Effector CD8-positive, alpha-beta T cell (primary cell): ENCODE data around the gene TMEM94.
"Not testable (repeated sequence)": the region's sequence is repeated elsewhere in the genome, so short reads cannot be mapped to it uniquely, and the experiment has no call there.

Experiments used
- DNase-seq: peaks from one replicate; lab custom pipeline; 2025; lab: John Stamatoyannopoulos, UW
- total RNA-seq, 4 experiments: gene quantifications; one replicate each; lab custom pipeline; 2026; lab: John Stamatoyannopoulos, UW

Gene TMEM94
- 71.9 to 136 (median 110) reads per million in 4 experiments for total RNA-seq

DNA sequence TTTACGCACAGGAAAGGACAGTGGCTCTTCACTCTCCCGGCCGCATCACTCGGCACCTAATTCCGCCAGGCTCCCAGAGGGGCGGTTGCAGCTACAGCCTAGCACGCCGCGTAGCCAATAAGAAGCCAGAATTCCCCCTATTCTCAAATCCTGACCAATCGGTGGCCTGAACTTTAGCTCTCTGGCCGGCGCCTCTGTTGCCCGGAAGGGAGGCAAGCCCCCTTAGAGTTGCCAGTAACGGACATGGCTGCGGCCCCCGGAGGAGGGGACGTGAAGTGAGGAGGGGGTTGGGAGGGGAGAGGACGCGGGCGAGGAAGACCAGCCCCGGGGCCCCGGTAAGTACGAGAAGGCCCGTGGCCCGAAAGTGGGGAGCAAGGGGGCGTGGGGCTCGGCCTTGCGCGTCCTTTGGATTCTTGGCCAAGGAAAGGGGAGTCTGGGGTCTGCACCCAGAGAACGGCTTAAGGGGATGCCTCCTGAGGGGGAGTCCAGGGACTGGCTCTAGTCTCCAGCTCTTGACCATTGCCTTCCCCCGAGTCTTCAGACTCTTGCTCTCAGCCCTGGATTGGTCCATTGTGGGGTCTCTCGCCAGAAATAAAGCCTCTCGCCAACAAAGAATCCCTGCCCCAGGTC is at the start of gene TMEM94:
TSS of gene TMEM94 (plus strand) at position 219 of the 630 bp plus-strand sequence. CDS start 15,271 bp downstream, outside the sequence.
- DNase-seq: peak; percentile 87

DNA sequence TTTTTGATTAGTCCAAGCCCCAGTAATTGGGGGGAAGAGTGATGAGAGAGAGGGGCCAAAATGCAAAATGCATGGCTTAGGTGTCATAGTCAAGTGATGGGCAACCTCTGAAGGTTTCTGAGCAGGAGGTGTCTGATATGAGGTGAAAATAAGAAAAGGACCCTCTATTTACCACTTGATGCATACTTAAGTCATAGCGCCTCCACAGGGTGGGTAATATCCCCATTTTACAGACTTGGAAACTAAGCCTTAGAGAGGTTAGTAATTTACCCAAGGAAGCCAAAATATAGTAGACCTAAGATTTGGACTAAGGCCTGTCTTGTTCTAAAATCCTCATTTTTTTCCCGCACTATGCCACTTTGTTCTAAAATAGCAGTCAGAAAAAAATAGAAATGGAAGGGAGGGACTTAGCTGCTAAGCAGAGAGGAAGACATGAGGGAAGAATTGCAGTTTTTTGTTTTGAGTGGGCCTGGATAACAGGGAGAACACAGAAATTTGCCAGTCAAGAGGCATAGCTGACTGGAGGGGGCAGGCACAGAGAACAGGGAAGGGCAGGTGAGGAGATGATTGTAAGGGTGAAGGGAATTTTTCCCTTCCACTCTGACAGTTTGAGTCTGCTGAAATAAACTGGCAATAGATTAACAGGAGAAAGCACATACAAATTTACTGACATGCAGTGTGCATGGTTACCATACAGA is 48.6 kb upstream of the TMEM94 start:
- no peak for DNase-seq

DNA sequence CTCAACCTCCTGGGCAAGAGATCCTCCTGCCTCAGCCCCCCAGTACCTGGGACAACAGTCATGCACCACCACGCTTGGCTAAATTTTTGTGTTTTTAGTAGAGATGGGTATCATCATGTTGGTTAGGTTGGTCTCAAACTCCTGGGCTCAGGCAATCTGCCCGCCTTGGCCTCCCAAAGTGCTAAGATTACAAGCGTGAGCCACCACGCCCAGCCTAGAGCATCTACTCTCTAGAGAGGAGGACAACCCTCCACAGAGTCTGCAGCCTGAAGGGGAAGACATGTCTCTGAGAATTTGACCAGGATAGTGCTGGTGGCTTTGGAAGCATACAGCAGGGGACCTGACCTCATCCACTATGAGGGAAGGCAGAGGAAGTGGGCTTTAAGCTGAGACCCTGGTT is 46.3 kb upstream of the TMEM94 start:
- no peak for DNase-seq

DNA sequence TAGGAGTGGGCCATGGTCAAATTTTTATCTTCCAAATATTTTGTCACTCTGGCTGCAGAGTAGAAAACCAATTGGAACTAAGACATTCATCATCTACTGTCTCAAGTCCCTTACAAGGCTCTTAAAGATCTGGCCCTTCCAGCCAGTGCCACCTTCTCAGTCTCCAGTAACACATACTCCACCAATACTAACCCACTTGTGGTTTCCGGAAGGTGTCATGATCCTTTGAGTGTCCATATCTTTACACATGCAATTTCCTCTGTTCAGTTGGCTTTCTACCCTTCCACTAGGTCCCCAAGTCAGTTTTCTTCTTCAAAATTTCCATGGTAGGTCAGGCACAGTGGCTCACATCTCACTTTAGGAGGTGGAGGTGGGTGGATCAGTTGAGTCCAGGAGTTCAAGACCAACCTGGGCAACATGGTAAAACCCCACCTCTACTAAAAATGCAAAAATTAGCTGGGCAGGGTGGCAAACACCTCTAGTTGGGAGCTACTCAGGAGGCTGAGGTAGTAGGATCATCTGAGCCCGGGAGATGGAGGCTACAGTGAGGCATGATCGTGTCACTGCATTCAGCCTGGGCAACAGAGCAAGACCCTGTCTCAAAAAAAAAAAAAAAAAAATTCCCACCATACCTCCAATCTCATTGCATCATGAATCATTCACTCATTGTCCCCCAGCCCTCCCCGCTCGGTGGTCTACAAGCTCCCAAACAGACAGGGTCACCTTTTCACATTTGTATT is 44.9 kb upstream of the TMEM94 start:
- no peak for DNase-seq

DNA sequence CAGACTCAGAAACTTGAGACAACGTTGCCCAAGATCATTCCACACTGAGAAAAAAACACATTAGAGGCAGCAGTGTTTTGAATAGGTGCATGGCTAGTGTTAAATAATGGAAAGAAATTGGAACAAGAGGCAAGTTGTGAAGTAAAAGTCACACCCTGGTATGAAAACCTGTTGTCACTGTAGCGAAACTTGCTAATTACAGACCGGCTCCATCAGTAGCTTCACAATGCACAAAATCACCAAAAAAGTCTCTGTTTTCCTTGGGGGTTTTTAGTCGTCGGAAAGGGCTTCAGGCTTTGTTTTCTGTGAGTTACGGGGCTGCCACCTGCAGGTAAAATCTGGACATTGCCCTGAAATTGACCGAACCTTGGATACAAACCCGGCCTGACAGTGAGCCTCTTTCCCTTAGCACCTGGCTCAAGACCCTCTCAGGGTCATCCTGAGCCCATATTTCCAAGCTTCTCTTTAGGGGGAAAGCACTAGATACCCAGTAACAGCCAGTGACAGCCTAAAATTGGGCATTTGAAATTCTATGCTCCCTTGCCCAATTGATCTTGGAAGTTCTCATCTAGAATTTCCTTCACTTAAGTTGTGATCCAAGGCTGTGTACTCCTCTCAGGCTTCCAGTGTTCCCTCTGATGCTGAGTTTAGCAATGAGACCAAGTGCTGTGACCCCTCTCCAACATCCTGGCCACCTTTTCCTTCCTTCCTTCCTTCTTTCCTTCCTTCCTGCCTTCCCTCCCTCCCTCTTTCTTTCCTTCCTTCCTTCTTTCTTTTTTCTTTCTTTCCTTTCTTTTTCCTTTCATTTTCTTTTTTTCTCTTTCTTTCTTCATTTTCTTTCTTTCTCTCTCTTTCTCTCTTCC is 43.7 kb upstream of the TMEM94 start:
- DNase-seq: peak; percentile 61

DNA sequence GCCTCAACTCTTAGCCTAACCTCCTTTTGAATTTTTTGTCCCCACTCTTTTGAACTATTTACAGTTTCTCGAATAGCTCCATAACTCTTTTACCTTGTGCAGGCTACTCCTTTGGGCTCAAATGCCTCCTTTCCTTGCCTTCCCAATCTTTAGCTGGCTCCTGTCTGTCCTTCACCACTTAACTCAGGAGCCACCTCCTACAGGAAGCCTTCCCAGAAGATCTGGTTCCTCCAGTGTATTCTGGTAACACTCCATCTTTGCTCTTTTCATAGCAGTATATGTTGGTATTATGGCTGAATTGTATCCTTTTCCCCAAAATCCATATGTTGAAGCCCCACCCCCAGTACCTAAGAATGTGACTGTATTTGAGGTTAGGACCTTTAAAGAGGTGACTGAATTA is 41.9 kb upstream of the TMEM94 start:
- no peak for DNase-seq

DNA sequence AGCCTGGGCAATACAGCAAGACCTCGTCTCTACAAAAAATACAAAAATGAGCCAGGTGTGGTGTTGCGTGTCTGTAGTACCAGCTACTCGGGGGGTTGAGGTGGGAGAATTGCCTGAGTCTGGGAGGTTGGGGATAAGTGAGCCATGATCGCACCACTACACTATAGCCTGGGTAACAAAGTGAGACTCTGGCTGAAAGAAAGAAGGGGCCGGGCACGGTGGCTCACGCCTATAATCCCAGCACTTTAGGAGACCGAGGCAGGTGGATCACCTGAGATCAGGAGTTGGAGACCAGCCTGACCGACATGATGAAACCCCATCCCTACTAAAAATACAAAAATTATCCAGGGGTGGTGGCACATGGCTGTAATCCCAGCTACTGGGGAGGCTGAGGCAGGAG is 40.4 kb upstream of the TMEM94 start:
- DNase-seq: no peak

DNA sequence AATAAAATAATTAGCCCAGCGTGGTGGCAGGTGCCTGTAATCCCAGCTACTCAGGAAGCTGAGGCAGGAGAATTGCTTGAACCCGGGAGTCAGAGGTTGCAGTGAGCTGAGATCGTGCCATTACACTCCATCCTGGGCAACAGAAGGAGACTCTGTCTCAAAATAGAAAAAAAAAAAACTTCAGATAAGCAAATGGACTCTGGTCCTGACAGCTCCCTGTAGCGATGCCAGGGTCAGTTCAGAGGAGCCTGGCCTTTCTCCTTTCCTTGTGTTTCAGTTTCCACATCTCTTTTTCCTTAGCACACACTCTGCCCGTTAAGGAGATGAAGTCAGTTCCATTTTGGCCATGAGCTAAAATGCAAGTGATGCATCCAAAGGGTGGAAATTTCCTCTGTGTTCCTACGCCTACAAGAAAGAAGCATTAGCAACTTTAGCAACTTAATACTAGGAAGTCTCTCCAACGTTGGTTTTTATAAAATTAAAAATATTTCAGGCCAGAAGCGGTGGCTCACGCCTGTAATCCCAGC is 39.3 kb upstream of the TMEM94 start:
- DNase-seq: no peak

DNA sequence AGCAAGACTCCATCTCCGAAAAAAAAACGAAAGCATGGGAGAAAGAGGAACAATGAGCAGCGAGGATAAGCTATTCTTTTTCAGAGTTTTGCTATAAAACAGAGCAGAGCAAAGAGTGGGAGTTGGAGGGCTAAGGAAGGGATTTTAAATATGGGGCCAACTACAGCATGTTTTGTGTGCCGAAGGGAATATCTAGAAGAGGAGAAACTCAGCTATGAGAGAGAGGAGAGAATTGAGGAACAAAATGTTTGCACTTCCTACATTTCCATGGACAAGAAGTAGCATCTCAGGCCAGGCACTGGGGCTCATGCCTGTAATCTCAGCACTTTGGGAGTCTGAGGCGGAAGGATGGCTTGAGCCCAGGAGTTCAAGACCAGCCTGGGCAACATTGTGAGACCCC is 37.9 kb upstream of the TMEM94 start:
- DNase-seq: no peak

DNA sequence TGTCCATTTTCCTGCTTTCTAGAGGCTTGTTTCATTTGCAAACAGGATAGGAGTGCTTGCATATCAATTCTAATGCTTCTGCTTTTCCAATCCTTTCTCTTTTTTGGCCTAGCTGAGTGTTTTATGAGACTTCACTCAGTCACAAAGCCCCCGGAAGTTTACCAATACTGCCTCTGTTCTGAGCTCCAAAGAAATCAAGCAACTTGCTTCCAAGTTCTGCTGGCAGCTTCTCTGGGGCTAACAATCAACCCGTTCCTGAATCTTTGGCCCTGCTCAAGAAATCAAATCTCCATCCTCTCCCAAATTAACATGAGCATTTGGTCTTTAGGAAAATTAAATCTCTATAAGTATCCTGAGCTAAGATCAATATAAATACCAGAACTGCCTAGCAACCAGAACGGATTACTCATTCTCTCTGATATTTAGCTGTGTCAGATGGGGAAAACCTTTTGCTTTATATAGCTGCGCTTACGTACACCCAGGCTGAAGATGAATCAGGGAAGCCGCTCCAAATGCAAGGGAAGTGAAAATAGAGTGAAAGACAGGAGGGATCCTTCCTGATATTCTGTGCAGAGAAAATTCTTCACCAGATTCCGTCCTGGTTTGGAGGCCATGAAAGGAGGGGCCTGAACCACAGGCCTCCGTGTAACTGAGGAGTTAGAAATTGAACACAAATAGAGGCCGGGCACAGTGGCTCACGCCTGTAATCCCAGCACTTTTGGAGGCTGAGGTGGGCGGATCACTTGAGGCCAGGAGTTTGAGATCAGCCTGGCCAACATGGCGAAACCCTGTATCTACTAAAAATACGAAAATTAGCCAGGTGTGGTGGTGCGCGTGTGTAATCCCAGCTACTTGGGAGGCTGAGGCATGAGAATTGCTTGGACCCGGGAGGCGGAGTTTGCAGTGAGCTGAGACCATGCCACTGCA is 27.6 kb upstream of the TMEM94 start:
- DNase-seq: no peak

DNA sequence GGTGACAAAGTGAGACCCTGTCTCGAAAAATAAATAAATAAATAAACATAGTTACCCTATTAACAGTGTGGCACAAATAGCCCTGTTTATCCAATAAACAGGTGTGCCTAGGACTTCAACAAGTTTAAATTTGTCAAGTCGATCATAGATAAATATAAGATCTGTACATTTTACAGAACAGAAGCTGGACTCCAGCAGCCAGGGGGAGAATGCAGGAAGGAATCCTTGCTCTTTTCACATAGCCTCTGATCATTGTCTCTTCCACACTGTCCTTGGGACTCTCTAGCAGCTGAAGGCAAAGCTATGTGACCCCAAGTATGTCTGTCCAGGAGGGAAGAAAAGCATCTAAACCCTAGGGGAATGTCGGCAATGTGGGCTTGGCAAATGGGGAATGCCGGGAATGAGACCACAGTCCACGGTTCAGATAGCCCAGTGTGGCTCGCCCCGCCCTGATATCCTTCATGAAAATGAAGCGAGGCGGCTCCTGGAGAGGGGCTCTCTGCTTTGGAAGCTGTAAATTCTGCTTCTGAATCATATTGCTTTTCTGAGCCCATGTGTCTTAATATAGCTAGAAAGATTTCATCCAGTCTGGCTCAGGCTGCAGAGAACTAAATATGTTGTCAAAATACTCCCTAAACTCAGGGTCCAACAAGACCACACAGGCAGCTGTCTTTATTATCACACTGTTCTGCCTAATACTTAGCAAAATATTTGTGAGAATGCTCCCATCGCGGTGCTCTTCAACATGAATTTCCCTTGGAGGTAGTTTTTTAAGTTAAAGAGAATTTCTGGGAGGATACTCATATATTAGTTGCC is 26.1 kb upstream of the TMEM94 start:
- no peak for DNase-seq

DNA sequence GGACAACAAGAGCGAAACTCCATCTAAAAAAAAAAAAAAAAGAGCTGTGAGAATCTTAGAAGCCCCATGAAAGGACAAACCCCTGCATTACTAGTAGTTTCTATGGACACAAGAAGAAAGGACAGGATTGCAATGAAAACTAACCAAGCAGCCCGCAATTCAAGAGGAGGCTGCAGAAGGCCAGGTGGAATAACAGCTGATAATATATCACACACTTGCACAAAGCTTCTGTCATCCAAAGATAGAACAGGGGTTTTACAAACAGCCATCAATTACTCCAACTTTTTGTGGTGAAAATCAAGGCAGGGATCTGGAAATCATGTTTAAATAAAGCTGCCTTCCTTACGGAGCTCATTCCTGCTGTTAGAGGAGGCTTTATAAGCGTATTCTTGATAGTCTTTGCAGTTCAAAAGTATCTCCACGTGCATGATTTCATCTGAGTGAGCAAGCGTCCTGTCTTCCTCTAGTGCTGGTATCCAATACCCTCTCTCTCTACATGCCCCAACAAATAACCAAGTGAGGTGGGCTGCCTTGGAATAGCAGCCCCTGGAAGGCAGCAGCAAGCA is 23.1 kb upstream of the TMEM94 start:
- no peak for DNase-seq

DNA sequence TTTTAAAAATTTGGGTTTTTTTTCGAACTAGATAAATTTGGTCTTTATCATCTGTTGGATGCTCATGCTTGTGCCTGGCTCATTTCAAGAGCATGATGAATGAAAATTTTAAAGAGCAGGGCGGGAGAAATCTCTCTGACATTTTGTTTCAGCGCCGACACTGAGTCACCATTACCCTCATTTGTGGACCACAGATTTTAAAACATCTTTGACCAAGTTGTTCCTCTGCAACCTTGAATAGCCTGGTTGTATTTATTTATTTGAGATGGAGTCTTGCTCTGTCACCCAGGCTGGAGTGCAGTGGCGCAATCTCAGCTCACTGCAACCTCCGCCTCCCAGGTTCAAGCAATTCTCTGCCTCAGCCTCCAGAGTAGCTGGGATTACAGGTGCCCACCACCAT is 22.0 kb upstream of the TMEM94 start:
- DNase-seq: not testable (repeated sequence)

DNA sequence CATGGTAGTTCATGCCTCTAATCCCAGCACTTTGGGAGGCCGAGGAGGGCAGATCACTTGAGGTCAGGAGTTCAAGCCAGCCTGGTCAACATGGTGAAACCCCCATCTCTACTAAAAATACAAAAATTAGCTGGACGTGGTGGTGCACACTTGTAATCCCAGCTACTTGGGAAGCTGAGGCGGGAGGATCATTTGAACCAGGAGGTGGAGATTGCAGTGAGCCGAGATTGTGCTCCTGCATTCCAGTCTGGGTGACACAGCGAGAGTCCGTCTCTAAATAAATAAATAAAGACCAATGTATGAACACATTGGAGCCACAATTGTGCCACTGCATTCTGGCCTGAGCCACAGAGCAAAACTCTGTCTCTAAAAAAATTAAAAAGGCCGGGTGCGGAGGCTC is 19.0 kb upstream of the TMEM94 start:
- not testable (repeated sequence) for DNase-seq

DNA sequence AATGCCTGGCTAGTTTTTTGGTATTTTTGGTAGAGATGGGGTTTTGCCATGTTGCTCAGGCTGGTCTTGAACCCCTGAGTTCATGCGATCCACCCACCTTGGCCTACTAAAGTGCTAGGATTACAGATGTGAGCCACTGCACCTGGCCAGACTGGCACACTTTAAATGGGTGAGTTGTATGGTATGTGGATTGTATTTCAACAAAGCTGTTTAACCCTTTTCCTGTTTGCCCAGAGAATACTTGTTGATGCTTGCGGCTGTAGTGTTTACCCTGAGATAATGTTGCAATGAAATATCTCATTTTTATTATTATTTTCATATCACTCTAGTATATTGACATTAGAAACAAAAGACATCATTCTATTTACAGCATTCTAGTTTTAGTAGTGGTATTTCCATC is 17.1 kb upstream of the TMEM94 start:
- DNase-seq: no peak

DNA sequence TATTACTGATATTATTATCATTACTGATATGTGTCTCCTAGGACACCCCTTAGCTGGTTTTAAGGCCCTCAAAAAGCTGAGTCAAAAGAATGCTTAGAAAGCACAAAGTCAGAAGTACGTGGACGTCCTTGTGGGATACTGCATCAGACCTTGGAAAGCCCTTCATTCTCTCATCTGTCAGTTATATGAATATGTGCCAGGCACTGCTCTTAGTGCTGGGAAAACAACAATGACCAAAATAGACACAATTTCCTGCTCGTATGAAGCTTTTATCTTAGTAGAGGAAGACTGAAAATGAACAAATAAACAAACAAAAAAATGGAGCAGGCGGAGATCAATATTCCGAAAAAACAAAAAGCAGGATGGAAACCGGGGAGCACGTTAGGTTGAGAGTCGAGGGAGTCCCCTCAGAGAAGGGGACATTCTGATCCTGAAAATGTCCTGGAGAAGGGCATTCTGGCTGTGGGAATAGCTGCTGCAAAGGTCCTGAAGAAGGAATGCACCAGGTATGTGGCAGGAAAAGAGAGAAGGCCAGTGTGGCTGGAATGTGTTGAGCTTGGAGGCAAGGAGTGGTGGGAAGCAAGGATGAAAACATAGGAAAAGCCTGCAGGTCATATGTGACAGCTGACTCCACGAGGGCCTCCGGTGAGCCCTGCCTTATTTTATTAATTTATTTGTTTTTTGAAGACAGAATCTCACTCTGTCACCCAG is 15.5 kb upstream of the TMEM94 start:
- no peak for DNase-seq

DNA sequence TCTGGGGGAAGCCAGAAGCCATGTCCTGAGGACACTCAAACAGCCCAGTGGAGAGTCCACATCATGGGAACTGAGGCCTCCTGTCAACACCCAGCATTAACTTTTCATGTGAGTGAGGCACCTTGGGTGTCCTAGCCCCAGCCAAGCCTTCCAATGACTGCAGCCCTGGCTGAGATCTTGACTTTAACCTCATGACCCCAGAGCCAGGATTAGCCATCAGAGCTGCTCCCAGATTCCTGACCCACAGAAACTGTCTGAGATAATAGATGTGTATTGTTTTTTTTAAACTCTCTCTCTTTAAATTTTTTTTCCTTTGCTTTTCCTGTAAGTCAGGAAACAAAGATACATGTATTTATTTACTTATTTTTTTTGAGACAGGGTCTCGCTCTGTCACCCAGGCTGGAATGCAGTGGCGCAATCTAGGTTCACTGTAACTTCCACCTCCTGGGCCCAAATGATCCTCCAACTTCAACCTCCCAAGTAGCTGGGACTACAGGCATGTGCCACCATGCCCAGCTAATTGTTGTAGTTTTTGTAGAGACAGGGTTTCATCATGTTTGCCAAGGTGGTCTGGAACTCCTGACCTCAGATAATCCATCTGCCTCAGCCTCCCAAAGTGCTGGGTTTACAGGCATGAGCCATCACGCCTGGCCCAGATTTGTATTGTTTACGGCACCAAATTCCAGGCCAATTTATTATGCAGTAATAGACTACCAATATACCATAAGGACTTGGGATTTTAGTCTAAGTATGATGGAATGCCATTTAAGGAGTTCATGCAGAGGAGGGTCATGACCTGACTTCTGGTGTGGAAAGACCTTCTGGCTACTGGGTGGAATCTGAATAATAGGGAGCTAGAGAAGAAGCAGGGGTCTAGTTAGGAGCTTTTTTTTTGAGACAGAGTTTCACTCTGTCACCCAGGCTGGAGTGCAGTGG is 14.0 kb upstream of the TMEM94 start:
- no peak for DNase-seq

DNA sequence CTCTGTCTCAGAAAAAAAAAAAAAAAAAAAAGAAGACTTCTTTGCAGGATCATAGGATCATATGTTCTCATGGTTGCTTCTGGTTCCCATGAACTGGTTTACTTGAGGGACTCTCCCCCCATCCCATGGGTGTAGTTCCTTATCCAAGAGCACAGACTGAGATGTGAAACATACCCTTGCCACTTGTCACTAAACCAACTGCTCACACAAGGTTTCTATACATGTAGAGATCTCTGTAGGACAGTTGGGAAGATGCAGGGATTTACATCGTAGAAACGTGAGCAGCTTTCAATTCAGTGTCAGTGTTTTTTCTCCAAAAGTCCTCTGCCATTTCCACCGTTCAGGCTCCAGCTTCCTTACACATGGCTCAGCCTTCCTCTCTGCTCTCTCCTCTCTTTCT is 11.1 kb upstream of the TMEM94 start:
- no peak for DNase-seq
